HG03460 (cell line): ENCODE data around the gene NDUFAF3.

Experiments used
- ATAC-seq: cut with Tn5 transposase; IDR thresholded peaks from one replicate; pipeline ENCODE4 v1.9.1; 2021; ENCODE audit not compliant: unreplicated experiment

The NDUFAF3 gene

GRCh38 chr3:49053543-49053942 is 31.6 kb downstream of the NDUFAF3 start:
- no peak for ATAC-seq

- no peak for ATAC-seq
These were observed 32.5 kb downstream of the NDUFAF3 start for GRCh38 chr3:49054344-49054862.

- no peak for ATAC-seq
These were observed 35.3 kb downstream of the NDUFAF3 start for GRCh38 chr3:49057268-49057667.

GRCh38 chr3:49058011-49058410 is 36.1 kb downstream of the NDUFAF3 start:
- ATAC-seq, result no peak
